RPMI7951 (cell line): ENCODE measurements around the gene DDX49. TPM values are rescaled to one million over a fixed set of nuclear protein-coding genes. Genes with fewer than 3 reads are reported as not detected.
A peak's percentile ranks its signal among the peaks of the same experiment; 100 is the strongest.

ENCODE experiments used
- DNase-seq: peaks from one replicate; pipeline ENCODE4 v3.0.0-alpha.2; 2012; ENCODE audit warnings: low read depth
- total RNA-seq: library from RNA; depleted of rRNA; stranded (reverse); fragments of >200 nt; shearing (Covaris generic); gene quantifications from 2 replicates; pipeline ENCODE4 v1.2.3, GENCODE V29; 2014; rRNA removed

DDX49 gene
- total RNA-seq, 1 experiment from 2014 or later: 55.9 TPM

- DNase-seq: peak; percentile 24
Observed at GRCh38 chr19:18969931-18970659, 50.6 kb downstream of the DDX49 start.

GRCh38 chr19:18972301-18972811, 52.8 kb downstream of the DDX49 start:
- DNase-seq: peak; percentile 50

GRCh38 chr19:18972851-18973250, 53.3 kb downstream of the DDX49 start:
- no peak for DNase-seq

GRCh38 chr19:18975011-18975410, 55.5 kb downstream of the DDX49 start:
- peak; percentile 71 for DNase-seq

- DNase-seq: peak; percentile 77
Observed at GRCh38 chr19:18975869-18976268, 56.4 kb downstream of the DDX49 start.

Other genes starting within 250 kb of the DDX49 start
- 2.2 and 2.9 TPM in 2 replicates for gene CRTC1, start 236.0 kb upstream of the DDX49 start, total RNA-seq
- gene COMP, start 128.4 kb upstream of the DDX49 start, total RNA-seq: 1.1 and 1.2 TPM in 2 replicates
- gene UPF1, start 87.8 kb upstream of the DDX49 start, total RNA-seq: 32.4 and 56.2 TPM in 2 replicates
- gene CERS1, start 23.6 kb upstream of the DDX49 start, total RNA-seq: 0.12 and 1.4 TPM in 2 replicates
- 324 and 407 TPM in 2 replicates for gene COPE, start 328 bp upstream of the DDX49 start, total RNA-seq
- gene HOMER3, start 21.5 kb downstream of the DDX49 start, total RNA-seq: 53.2 and 74.2 TPM in 2 replicates
- gene SUGP2, start 113.8 kb downstream of the DDX49 start, total RNA-seq: 34.2 and 35.4 TPM in 2 replicates
- gene ARMC6, start 113.9 kb downstream of the DDX49 start, total RNA-seq: 46.2 and 54.1 TPM in 2 replicates
- gene SLC25A42, start 144.3 kb downstream of the DDX49 start, total RNA-seq: 5.9 and 6.2 TPM in 2 replicates
- 17.0 and 18.5 TPM in 2 replicates for gene TMEM161A, start 218.8 kb downstream of the DDX49 start, total RNA-seq